HG02678 (cell line): Measurements from ENCODE around the gene PABPN1.

Experiments used
- ATAC-seq: cut with Tn5 transposase; IDR thresholded peaks from one replicate; pipeline ENCODE4 v1.9.1; 2021; ENCODE audit warnings: mild to moderate bottlenecking, moderate library complexity; ENCODE audit not compliant: unreplicated experiment

Gene PABPN1

DNA sequence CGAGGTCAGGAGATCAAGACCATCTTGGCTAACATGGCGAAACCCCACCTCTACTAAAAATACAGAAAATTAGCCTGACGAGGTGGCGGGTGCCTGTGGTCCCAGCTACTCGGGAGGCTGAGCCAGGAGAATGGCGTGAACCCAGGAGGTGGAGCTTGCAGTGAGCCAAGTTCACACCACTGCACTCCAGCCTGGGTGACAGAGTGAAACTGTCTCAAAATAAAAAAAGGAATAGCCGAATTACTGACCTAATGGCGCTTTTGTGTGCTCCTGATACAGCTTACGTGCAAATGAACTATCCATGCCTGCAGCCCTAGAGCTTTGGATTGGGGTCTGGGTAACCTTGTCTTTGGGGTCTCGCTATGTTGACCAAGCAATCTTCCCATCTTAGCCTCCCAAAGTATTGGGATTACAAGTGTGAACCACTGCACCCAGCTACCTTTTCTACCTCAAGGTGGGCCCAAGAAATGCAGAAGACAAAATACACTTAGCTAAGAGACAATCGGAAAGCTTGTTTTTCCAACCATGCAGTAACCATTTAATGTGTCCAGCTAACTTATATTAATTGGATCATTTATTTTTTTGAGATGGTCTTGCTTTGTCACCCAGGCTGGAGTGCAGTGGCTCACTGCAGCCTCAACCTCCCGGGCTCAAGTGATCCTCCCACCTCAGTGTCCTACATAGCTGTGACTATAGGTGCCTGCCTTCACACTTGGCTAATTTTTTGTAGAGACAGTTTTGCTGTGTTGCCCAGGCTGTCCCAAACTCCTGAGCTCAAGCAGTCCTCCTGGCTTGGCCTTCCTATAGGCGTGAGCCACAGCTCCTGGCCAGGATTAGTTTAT lies 5.5 kb downstream of the PABPN1 start:
- ATAC-seq, result no peak

DNA sequence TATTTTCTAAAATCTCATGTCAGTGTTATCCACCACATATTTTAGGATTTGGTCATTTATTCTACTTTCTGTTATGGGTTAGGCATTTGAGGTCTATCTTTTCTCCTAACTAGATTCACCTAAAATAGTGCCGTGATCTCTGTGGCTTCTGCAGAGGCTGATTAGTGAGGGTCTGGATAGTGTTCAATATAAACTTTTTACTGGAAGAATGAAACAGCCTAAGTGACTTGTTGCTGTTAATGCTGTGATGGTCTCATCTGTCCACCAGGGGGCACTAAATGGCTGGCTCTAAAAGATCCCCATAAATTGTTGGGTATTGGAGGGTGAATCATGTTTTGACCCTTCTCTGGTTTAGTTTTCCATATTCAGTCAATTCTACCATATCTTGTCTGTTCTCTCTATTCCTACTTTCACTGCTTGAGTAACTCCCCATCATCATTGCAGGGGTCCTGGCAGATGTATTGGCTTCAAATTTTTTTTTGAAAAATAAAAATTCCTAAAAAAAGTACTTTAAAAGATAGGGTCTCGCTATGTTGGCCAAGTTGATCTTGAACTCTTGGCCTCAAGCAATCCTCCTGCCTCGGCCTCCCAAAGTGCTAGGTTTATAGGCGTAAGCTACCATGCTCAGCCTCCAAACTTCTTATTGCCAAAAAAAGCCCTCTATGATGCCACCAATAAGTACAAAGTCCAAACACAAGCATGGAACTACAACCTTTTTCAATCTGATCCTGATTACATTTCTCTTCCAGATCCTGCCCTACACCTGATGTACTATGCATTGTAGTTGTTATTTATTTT lies 6.9 kb downstream of the PABPN1 start:
- no peak for ATAC-seq

DNA sequence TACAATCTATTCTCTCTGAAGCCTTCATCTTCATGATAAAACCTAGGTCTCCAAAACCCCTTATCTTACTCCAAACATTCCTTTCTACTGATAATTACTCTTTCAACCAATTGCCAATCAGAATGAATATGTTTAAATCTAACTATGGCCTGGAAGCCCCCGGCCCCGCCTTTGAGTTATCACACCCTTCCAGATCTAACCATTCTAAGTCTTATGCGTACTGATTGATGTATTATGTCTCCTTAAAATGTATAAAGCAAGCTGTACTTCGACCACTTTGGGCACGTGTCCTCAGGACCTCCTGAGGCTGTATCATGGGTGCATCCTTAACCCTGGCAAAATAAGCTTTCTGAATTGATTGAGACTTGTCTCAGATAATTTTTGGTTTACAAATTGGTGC lies 14.4 kb downstream of the PABPN1 start:
- no peak for ATAC-seq

DNA sequence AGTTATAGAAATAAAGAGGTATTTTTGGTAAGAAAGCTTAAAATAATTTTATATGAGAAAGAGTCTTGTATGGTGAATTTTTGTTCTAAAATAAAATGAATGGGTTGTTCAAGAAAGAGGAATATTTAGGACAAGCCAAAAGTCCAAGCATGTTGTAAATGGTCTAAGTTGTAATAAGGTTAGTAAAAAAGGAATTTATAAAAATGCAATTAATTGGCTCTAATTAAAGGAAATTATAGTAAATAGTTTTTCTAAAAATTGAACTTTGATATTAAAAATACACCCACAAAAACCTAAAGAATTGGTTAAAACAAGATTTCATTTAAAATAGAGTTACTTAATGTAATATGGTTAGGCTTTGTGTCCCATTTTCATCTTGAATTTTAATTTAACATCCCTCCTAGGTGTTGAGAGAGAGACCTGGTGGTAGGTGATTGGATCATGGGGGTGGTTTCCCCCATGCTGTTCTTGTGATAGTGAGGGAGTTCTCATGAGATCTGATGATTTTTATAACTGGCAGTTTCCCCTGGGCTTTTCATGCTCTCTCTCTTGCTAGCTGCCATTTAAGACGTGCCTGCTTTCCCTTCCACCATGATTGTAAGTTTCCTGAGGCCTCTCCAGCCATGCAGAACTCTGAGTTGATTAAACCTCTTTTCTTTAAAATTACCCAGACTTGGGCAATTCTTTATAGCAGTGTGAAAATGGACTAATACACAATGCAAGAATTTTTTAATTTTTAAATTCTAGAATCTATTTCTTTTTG lies 18.4 kb downstream of the PABPN1 start:
- no peak for ATAC-seq

DNA sequence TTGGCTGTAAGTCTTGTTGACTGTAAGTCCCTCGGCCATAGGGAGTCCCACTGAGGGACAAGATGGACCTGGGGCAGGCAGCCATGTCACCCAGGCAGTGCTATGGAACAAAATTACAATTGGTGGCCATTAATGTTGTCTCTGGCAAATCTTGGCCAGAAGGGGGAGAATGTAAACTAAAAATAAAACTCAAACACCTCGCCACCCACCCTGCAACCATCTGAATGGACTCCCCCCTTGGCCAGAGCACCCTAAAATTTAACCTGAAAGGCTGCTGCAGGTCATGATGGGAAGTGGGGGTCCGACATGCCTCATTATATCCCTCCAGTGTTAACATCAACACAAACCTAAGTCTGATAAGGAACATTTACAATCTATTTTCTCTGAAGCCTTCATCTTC lies 23.2 kb downstream of the PABPN1 start:
- no peak for ATAC-seq

DNA sequence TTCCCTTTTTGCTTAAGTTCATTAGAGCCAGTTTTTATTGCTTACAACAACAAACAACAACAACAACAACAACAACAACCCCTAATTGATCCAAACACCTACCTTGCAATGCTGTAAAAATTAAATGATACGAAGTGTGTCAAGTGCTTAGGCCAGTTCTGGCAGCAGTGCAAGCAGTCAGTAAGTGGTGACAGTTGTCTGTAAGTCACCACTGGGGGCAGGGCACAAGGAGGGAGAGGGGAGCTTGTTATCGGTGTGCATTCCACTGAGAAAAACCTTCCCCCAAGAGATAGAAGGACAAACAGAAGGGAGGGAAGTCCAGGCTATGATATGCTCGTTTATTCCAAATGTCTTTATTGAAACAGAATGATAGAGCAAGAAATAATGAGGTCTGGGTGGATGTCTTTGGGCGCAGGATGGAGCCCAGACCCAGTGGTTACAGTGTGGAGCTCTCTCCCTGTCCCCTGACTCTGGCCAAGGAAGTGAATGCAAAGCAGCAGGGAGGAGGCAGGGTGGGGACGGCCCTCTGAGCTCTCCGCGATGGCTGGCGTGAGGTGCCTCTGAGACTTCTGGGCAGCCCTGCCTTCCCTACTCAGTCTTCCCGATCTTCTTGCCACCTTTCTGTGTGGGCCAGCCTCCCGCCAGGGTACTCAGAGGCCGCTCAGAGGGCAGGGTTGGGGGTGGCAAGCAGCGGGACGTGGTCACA lies 24.9 kb downstream of the PABPN1 start:
- no peak for ATAC-seq

DNA sequence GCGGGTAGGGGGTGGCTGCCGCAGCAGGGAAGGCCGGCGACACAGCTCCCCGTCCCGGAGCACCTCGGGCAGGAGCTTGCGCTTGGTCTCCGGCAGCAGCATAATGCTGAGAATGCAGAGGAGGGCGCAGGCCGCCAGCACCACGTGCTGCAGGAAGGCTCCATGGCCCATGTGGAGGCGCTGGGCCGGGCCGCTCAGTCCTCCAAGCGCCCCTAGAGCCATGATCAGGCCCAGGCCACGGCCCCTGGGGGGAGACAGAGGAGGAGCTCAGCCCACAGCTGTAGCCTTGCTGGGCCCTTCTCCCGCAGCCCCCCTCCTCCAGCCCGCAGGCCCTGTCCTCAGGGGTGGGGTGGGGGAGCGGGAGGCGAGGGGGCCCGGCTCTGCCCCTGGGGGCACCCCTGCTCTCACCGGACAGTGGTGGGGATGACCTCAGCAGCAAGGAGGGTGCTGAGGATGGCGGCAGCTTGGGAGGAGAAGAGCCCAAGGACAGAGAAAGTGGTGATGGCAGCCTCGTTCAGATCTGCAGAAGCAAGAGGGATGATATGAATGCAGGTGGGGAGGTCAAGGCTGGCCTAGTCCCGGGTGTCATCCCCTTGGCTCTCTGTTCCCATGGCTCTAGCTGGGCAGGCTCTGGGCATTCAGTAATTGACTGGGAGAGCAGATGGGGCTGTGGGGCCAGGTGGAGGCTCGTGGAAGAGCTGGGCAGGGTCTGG lies 25.6 kb downstream of the PABPN1 start:
- ATAC-seq, result no peak

DNA sequence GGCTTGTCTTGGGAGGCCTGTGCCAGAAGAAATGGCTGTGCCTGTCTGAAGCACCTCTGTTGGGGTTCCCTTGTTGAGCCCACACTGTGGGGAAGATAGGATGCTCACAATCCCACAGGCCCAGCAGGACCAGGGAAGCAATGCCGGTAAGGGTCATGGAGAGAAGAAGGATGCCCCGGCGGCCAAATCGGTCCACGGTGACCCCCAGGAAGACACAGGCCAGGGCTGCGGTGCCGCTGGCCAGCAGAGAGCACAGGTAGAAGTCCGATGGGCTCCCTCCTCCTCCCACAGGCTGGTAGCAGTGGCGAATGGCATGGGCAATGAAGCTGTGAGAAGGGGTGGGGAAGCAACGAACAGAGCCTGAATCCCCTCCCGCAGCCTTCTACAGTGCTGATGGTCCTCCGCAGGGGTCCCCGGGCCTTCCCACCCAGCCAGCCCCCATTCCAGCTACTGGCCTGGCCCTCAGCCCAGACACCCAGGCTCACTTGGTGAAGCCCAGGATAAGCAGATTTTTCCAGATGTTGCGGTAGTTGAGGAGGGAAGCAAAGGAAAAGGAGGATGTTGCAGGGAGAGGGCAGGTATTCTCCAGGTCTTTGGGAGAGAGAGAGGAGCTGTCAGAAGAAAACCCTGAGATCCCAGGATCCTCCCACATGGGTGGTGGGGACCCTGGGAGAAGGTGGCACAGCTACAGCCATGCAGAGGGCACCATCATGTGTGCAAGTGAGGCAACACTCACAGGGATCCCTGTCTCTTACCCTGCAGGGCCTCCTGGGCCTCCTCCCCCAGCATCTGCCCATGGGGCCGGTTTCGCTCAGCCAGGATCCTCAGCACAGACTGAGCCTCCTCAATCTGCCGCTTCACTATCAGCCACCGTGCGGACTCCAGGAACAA lies 26.4 kb downstream of the PABPN1 start:
- ATAC-seq, result no peak

DNA sequence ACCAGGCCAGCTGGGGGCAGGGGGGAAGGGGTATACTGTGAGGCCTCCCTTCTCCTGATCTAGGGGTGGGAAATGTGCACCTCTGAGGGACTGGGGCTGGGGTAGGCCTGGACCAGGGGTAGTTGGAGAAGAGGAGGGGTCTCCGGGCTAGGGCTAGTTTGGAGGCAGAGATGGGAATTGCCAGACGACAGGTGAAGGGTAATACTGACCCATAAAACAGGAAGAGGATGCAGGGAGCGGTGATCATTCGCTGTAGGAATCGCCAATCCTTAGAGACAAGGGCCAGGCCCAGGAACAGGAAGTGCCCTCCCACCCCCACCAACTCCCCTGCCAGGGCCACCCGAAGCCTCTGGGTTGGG lies 27.0 kb downstream of the PABPN1 start:
- ATAC-seq, result no peak

DNA sequence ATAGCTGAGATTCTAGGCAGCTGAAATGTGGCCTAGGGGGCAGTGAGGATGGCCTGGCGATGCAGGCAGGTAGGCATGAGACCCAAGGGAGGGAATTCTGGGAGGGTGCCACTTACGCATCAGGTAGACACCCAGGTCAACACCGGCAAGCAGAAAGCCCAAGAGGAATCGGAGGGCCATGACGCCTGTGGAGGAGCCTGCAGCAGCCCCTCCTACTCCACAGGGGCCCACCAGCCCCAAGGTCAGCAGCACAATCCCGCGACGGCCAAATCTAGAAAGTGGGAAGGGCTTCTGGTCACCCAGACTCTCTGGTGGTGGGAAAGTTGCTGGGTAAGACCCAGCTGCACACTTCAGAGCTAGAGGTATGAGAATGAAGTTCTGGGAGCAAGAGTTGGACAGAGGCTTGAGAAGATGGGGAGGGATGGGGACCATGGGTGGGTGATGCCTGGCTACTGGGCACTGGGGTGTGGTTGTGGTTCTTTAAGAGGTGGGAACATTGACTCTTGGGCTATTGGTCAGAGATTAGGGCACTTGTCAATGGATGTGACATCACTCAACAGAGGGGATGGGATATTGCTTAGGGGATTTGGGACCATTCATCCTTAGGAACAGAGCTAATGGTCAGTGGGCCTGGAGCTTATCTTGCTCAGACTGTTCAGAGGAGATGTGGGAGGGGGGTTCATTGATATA lies 28.0 kb downstream of the PABPN1 start:
- ATAC-seq, result no peak

DNA sequence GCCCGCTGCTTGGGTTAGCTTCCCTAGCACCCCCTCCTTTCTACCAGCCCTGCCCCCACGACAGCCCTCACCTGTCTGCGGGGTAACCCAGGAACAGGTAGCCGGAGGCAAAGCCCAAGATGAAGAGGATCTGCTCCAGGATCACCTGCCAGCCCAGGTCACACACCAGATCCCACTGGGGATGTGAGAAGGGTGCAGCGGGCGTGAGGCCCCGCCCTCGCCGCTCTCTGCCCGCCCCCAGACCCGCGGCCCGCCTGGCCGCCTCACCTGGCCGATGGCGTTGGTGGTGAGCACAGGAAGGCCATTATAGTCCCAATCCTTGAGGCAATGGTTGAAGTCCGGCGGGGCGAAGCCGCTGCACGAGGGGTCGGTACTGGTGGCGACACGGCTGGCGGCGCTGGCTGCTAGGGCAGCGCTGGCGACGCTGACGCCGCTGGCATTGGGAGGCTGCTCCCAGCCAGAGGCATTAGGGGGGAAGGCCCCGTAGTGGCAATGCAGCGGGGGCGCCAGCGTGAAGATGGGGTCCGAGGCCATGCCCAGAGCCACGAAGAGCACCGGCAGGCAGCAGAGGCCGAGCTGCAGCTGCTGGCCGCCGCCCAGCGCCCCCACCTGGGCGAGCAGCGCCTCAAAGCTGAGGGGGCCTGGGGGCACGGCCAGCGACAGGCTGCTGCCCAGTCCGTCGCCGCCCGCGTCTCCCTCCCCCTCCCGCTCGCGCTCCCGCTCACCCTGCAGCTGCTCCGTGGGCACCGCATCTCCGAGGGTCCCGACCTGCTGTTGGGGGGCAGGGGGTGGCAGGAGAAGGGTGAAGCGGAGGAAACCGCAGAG lies 30.6 kb downstream of the PABPN1 start:
- ATAC-seq, result no peak

DNA sequence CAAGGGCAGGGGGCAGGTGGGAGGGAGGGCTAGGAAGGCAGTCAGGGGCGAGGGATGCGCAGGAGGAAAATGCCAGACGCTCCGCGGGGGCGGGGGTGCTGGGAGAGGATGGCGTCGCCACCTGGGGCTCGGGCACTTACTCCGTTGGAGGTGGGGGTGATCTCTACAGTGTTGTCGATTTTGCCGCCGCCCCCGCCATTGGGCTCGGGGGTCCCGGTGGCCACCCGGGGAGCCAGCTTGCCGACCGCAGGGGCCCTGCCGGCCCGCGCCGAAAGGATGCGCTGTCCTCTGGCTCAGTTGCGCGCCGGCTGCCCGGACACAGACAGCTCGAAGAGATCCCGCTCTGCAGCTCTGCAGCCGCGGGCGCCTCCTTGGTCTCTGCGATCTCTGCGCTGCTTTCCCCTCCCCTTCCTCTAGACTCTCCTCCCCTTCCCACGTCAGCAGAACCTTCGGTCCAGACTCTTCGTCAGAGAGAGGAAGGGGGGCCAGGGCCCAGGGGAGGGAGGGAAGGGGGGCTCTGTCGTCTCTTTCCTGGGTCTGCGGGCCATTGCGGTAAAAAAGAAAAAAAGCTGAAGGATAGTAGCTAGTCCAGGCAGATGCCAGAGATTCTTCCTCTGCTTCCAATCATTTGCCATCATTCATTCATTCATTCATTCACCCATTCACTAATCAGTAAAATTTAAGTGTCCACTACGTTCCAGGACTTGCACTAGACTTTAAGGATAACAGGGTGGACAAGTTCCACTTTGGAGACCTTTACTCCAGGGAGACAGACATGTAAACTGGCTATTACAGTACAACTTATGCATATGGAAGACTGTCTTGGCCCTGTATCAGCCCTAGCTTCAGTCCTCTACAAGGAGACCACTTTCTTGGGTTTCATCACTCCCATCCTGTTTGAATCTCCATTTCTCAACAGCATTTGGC lies 31.5 kb downstream of the PABPN1 start, which contains the start of gene SLC22A17:
SLC22A17 (minus strand) TSS at position 382 of the 927 bp plus-strand sequence.
- ATAC-seq, result no peak

DNA sequence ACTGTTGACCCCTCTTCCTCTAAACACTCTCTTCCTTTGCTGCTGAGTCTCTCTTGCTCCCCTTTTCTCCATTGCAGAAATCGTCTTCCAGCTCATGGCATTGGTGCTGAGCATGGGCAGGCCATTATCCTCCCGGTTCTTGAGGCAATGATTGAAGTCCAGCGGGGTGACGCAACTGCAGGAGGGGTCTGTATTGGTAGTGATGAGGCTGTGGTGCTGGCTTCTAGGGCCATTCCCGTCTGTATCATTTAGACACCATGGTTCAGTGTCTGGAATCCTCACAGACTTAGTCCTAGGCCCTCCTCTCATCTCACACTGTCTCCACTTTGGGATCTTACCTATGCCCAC lies 32.1 kb downstream of the PABPN1 start:
- no peak for ATAC-seq

DNA sequence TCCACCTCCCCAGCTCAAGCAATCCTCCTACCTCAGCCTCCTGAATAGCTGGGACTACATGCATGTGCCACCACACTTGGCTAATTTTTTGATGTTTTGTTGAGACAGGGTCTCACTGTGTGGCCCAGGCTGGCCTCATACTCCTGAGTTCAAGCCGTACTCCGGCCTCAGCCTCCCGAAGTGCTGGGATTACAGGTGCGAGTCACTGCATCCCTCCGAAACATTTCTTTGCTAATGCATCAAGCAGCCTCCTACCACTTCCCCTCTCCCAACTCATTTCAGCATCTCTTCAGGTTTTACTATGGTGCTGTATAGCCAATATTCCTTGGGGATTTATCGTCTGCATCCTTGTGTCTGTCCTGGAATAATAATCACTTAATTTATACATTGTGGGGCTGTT lies 33.7 kb downstream of the PABPN1 start:
- ATAC-seq, result no peak

DNA sequence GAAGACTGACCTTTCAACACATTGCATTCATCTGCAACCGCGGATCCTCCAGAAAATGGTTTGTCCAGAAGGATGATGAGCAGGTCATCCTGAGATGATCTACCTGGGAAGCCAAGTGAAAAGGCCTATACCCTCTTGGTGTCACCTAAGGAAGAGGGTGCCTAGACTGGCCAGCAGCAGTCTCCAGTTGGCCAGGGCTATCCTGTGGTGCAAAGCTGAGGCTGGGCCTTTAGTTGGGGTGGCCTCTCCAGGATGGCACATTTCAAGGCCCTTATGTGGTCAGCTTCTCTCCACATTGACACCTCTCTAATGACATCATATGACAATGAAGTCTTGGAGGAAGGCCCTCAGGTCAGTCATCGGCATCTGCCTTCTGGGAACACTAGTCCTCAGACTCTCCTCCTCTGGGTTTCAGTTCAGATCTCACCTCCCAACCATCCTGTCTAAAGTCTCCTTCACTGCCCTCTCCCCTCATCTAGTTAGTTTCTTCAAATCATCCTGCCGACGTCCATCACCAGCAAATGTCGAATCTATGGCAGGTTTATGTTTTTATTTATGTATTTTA lies 34.7 kb downstream of the PABPN1 start:
- no peak for ATAC-seq

DNA sequence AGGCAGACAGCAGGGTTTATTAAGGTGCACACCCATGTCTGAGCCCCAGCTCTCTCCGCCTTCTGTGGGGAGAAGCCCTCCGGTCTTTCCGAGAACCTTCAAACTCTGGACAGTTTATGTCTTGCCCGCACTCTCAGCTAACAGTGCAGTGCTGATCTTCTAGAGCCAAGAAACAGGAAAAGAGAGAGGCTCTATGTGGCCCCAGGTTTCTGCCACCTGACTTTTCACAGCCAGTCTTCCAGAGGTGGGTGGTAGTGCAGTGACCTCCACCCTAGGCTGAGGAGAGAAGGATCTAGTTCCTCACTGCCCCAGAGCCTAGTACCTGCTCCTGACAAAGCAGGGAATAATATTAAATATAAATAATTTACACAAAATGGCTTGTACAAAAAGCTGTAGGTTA lies 35.4 kb downstream of the PABPN1 start:
- ATAC-seq, result no peak

DNA sequence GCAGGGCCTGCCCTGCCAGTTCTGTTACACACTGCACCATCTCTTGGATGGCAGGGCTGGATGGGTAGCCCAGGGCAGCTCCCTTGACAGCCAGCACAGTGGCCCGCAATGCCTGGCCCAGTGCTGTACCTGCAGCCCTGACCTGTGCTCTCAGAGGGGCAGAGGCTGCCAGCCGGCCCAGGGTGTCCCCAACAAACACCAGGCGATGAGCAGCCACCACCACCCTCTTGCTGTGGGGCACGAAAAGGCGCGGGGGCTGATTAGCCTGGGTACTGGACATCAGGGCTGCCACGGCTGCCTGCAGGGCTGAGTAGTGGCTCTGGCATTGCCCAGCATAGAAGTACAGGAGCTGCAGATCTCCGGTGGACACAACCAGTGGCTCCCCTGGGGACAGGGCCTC lies 36.0 kb downstream of the PABPN1 start:
- no peak for ATAC-seq
